Measurements from ENCODE around the gene OSBPL5. TPM values are rescaled to one million over a fixed set of nuclear protein-coding genes. Genes with fewer than 3 reads are reported as not detected.

Gene OSBPL5
- total and polyA plus RNA-seq, 9 of the 15 experiments (the other 6 are each of a cell fraction or from before 2014, with no cell fraction given): 0.06 to 14.8 (median 3.2) TPM

DNA sequence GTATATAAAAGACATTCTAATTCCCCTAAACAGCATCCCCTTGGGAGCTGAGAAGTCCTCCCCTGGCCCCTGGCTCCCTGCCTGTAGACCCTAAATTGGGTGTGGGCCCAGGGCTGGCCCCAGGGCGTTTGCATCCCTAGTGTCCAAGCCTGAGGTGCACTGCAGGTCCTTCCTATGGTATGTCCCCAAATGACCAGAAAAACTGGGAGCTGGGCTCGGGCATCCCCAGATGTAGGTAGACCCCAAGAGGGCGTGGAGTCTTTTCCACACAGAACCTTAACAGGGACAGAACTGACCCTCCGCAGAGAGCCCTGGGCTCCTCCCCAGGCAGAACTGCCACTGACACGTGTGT lies 782 bp upstream of the OSBPL5 start:
- ATAC-seq (no peak), DNase-seq (ENCODE audit: extremely low read depth in 1 of 4, low spot score in 3 of 4) (no peak), FAIRE-seq (no peak)
- H3K4me3 ChIP-seq: no peak overlapping the region
- no TSS peak for BruUV-seq (replicated peaks)
- in situ Hi-C loops (cut with MboI): no loop called here
- peaks cover 3% of the 10 kb centered on the region for H3K9me1 ChIP-seq (ENCODE audit: control insufficient read depth, insufficient read depth, low read length)
- H4K20me1 ChIP-seq (replicated peaks; ENCODE audit: control insufficient read depth, insufficient read depth, low read length): peaks cover 18% of the 10 kb centered on the region
- TF ChIP-seq ZNF436 (CRISPR knock-in tag; IDR thresholded peaks at IDR 0.05) (no peak), PCBP2 (IDR thresholded peaks at IDR 0.05; ENCODE audit: low read depth, low read length, poor library complexity, severe bottlenecking) (no peak), PHF20 (IDR thresholded peaks at IDR 0.05; ENCODE audit: partially characterized antibody) (no peak), HDAC3 (IDR thresholded peaks at IDR 0.05; ENCODE audit: borderline replicate concordance, partially characterized antibody) (no peak), ZBTB8A (IDR thresholded peaks at IDR 0.05; ENCODE audit: partially characterized antibody) (no peak), HNRNPLL (IDR thresholded peaks at IDR 0.05; ENCODE audit: low read depth, low read length, poor library complexity, severe bottlenecking) (peak; percentile 30), EP400 (IDR thresholded peaks at IDR 0.05) (no peak), TBP (optimal IDR thresholded peaks at IDR 0.05; ENCODE audit: low read depth, low read length) (no peak), ZNF184 (CRISPR knock-in tag; IDR thresholded peaks at IDR 0.05) (no peak), PTBP1 (IDR thresholded peaks at IDR 0.05; ENCODE audit: low read depth, low read length) (no peak), ZNF445 (CRISPR knock-in tag; IDR thresholded peaks at IDR 0.05; ENCODE audit: low read depth) (no peak), ZBTB17 (CRISPR knock-in tag; IDR thresholded peaks at IDR 0.05) (no peak), DMBX1 (CRISPR knock-in tag; IDR thresholded peaks at IDR 0.05; ENCODE audit: borderline replicate concordance) (no peak), CBFA2T3 (IDR thresholded peaks at IDR 0.05) (no peak), ZNF263 (CRISPR knock-in tag; IDR thresholded peaks at IDR 0.05; ENCODE audit: borderline replicate concordance) (0 out of 2 replicates have a peak, but pooled peaks have one; percentile 12)
- TF ChIP-seq, protein P1, sequence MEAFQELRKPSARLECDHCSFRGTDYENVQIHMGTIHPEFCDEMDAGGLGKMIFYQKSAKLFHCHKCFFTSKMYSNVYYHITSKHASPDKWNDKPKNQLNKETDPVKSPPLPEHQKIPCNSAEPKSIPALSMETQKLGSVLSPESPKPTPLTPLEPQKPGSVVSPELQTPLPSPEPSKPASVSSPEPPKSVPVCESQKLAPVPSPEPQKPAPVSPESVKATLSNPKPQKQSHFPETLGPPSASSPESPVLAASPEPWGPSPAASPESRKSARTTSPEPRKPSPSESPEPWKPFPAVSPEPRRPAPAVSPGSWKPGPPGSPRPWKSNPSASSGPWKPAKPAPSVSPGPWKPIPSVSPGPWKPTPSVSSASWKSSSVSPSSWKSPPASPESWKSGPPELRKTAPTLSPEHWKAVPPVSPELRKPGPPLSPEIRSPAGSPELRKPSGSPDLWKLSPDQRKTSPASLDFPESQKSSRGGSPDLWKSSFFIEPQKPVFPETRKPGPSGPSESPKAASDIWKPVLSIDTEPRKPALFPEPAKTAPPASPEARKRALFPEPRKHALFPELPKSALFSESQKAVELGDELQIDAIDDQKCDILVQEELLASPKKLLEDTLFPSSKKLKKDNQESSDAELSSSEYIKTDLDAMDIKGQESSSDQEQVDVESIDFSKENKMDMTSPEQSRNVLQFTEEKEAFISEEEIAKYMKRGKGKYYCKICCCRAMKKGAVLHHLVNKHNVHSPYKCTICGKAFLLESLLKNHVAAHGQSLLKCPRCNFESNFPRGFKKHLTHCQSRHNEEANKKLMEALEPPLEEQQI (IDR thresholded peaks at IDR 0.05): no peak
- TF ChIP-seq, protein P2, sequence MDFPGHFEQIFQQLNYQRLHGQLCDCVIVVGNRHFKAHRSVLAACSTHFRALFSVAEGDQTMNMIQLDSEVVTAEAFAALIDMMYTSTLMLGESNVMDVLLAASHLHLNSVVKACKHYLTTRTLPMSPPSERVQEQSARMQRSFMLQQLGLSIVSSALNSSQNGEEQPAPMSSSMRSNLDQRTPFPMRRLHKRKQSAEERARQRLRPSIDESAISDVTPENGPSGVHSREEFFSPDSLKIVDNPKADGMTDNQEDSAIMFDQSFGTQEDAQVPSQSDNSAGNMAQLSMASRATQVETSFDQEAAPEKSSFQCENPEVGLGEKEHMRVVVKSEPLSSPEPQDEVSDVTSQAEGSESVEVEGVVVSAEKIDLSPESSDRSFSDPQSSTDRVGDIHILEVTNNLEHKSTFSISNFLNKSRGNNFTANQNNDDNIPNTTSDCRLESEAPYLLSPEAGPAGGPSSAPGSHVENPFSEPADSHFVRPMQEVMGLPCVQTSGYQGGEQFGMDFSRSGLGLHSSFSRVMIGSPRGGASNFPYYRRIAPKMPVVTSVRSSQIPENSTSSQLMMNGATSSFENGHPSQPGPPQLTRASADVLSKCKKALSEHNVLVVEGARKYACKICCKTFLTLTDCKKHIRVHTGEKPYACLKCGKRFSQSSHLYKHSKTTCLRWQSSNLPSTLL (IDR thresholded peaks at IDR 0.05): no peak
- TF ChIP-seq, protein P3, sequence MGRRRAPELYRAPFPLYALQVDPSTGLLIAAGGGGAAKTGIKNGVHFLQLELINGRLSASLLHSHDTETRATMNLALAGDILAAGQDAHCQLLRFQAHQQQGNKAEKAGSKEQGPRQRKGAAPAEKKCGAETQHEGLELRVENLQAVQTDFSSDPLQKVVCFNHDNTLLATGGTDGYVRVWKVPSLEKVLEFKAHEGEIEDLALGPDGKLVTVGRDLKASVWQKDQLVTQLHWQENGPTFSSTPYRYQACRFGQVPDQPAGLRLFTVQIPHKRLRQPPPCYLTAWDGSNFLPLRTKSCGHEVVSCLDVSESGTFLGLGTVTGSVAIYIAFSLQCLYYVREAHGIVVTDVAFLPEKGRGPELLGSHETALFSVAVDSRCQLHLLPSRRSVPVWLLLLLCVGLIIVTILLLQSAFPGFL (CRISPR knock-in tag; IDR thresholded peaks at IDR 0.05): no peak
- 56% methylated on average over 5 of the region's 5 CpGs for WGBS (ENCODE audit: insufficient coverage, low coverage, missing lambda C conversion rate)
- H3K9ac ChIP-seq (ENCODE audit: insufficient read depth in 1 of 2, low read depth in 2 of 2, low read length in 2 of 2): 0 out of 4 replicates have a peak overlapping the region, but pooled peaks of 1 of the 2 experiments have one; percentile 32
- peak overlapping the region; percentile 83; the same call in 1 of the 2 replicates for H2AFZ ChIP-seq (ENCODE audit: low read depth, low read length)
- intact Hi-C loops (cut with micrococcal nuclease): loop anchor here (10.0 kb wide), 1 partner anchor 51 kb away; no protein-coding TSS in a partner anchor
- H3K36me3 ChIP-seq (ENCODE audit: control insufficient read depth, insufficient read depth, low read length): no peaks in the 10 kb centered on the region
- H3K27ac ChIP-seq (ENCODE audit: extremely low read depth, low read depth, low read length): no peak overlapping the region
- H3K9me3 ChIP-seq (replicated peaks; ENCODE audit: control insufficient read depth, insufficient read depth, low read depth, low read length): no peaks in the 10 kb centered on the region
- CTCF ChIA-PET (ENCODE audit: low intra/inter-chr PET ratio): no interaction called here
- H3K4me1 ChIP-seq (replicated peaks in 1 of 2; ENCODE audit: control insufficient read depth in 2 of 2, insufficient read depth in 2 of 2, low read length in 2 of 2): peaks cover 41 to 88% of the 10 kb centered on the region in 2 experiments
- POLR2A ChIA-PET: interaction anchor here (0.5 to 1.2 kb wide), 3 partner anchors 10 to 291 kb away, joined by 3 to 4 read pairs (median 3); no protein-coding TSS in a partner anchor
- no peaks in the 10 kb centered on the region for H3K27me3 ChIP-seq (ENCODE audit: control insufficient read depth in 2 of 2, insufficient read depth in 2 of 2, low read length in 2 of 2)
- peak overlapping the region; percentile 67; the same call in 1 of the 2 replicates for H3K4me2 ChIP-seq (ENCODE audit: insufficient read depth, low read length)
- peaks cover 29% of the 10 kb centered on the region for H3K79me2 ChIP-seq (ENCODE audit: control insufficient read depth, insufficient read depth, low read length)
